GM18909 (cell line): ENCODE results near the gene METTL3.
A peak's percentile ranks its signal among the peaks of the same experiment; 100 is the strongest.
"Not testable (repeated sequence)": the region's sequence is repeated elsewhere in the genome, so short reads cannot be mapped to it uniquely, and the experiment has no call there.

Experiments
- ATAC-seq: cut with Tn5 transposase; IDR thresholded peaks from one replicate; pipeline ENCODE4 v1.9.1; 2021; ENCODE audit warnings: mild to moderate bottlenecking; ENCODE audit not compliant: unreplicated experiment, poor library complexity

The METTL3 gene

DNA sequence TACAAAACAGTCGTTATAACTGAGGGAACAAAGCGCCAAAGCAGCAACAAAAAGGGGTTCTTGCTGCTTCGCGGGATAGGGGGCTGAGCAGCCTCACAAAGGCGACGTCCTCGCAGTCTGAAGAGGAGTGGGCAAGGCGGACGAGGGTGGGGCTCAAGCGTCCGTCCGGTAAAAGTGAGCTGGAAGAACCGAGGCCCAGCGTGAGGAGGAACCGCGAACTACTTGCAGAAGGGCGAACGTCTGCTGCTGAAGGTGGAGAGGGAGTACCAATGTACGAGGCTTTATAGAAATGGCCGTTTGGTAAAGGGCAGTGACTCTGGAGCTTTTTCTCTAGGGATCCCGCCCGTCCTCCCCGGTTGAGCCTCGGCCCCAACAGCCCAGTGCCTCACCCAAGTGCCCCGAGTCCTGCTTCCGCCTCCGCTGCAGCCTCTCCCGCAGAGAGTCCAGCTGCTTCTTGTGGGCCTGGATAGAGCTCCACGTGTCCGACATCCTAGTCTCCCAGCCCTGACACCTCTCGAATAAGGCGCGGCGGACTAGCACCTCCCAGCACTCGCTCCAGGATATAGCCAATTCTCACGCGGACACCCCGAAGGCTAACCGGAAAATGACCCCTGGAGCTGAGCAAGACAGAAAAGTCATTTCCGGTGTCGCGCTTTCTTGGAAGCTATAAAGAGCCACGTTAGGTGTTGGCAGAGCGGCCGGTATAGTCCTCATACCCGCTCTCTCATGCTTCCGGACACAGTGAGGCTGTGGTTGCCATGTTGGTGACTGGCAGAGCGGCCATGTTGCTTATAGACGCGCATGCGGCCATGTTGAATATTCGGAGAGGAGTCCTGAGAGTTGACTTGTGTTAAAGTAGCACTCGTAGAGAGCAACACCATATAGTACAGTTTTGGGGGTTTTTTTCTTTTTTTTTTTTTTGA lies at the start of gene METTL3:
METTL3 (minus strand) TSS at position 606 of the 923 bp plus-strand sequence; CDS start at position 489, 117 bp downstream.
- peak; percentile 98 for ATAC-seq

DNA sequence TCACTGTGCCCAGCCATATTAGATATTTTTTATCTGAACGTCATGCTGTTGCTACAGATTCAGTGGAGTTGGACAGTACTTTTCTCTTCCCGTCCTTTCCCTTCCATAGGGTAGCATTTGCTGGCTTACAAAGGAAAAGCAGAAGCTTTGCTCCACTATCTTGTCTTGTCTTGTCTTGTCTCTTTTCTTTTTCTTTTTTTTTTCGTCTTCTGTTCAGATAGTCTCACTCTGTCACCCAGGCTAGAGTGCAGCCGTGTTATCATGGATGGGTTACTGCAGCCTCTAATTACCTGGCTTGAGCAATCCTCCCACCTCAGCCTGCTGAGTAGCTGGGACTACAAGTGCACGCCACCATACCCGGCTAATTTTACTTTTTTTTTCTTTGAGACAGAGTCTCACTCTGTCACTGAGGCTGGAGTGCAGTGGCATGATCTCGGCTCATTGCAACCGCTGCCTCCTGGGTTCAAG lies 47.6 kb upstream of the METTL3 start:
- no peak for ATAC-seq

GRCh38 chr14:21557084-21557901 lies 46.2 kb upstream of the METTL3 start:
- no peak for ATAC-seq

DNA sequence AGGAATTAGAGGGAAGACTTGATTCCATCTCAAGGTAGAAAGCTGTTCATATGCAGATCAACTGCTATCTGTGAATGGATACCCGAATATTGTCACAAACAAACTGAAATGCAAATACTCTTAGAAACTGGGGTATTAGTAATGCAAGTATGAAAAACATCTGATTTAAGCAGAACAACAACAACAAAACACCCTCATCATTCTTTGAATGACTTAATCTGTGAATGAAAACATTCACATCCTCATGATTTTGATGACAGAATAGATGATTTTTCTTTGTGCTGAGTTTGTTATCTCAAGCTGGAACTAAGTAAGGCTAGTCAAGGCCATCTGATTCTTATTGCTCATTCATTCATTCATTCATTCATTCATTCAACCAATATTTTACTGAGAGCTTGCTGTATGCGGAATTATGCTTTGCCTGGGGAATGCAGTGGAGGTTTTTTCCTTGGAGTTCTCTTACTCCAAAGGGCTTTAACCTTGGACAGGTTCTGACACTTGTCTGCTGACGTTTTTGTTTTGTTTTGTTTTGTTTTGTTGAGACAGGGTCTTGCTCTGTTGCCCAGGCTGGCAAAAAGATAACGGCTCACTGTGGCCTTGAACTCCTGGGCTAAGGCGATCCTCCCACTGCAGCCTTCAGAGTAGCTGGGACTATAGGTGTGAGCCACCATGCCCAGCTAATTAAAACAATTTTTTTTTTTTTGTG lies 45.4 kb upstream of the METTL3 start:
- ATAC-seq, result no peak

GRCh38 chr14:21553266-21553665 lies 42.1 kb upstream of the METTL3 start:
- ATAC-seq, result no peak

DNA sequence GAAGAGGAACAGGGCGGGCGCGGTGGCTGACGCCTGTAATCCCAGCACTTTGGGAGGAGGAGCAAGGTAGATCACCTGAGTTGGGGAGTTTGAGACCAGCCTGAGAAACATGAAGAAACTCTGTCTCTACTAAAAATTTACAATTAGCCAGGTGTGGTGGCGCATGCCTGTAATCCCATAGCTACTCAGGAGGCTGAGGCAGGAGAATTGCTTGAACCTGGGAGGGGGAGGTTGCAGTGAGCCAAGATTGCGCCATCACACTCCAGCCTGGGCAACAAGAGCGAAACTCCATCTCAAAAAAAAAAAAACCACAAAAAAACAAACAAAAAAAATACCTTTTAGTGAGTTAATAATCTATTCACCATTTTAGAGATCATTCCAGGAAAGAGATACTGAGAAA lies 33.4 kb upstream of the METTL3 start:
- ATAC-seq, result not testable (repeated sequence)

DNA sequence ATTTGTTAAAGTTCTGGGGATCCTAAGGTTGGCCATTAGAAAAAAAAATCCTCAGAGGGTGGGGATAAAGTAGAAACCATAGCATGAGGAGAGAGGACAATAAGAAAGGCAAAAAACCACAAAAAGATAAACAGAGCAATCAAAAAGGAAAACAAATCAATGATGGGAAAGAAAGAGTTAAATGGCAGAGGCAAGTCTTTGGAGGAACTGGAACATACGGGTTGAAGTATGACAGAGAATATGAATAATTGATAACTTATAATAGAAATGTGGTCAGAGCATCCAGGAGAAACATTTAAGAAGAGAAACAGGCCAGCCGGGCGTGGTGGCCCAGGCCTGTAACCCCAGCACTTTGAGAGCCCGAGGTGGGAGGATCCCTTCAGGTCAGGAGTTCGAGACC lies 32.8 kb upstream of the METTL3 start:
- no peak for ATAC-seq

GRCh38 chr14:21543521-21543960 lies 32.4 kb upstream of the METTL3 start:
- ATAC-seq, result no peak

DNA sequence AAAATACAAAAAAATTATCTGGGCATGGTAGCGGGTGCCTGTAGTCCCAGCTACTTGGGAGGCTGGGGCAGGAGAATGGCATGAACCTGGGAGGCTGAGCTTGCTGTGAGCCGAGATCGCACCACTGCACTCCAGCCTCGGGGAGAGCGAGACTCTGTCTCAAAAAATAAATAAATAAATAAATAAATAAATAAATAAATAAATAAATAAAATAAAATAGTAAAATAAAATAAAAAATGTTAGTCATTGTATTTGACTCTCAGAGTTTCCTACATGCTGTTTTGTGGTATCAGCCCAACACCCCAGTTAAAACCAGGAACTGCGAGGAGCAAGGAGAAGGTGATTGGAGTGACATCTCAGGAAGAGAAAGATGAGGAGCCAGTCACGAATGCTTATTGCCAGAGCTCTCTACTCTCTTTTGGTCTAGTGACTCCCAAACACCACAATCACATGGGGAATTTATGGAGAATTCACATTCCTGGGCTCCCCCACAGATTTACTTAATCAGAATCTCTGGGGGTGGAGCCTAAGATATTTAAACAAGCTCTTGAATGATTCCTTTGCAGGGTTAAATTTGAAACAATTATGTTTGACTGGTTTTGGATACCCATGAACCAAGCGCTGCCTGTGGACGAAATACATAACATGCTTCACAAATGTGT lies 30.4 kb upstream of the METTL3 start:
- no peak for ATAC-seq

DNA sequence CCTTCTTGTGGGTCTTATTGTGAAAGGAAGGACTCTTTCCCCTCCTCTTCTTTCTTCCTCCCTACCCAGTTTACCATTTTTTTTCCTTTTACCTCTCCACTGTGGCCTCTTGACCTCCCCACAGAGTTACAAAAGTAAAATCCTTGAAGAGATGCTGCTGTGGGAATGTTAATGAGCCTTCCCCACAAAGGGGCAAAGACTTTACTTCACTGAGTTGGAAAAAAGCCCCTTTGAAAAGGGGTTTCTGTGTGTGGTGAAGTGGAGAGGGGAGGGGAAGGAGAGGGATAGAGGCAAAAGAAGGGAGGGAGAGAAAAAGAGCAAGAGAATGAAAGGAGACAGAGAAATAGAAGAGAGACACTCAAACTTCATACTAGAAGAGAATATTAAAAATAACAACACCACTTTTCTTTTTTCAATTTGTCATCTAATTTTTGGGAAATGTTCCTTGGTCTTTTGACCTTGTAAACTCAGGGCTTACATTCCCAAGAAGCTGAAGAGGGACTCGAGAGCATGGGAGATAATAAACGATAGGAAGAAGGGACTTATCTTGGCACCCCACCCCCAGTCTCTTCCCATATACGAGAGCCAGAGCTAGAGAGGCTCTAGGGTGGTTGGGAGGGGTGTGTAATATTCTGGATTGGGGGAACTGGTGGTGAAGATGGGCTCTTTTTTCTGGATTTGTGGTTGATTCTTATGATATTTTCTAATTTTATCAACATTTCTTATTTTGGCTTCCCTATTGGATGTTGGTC lies 28.2 kb upstream of the METTL3 start:
- ATAC-seq, result no peak

DNA sequence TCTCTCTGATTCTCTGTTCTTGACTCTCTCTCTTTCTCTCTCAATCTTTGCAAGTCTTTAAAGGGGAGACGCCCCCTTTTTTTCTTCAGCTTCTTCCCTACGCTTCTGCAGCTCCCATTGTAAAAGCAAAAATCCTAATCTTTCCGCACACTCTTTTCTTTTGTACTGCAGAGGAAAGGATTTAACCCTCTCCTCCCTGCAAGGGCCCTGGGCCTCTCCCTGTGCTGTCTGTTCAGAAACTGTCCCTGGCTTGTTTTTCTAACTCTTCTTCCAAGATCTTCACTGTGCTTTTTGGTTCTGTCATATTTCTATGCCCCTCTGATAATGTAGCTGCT lies 25.9 kb upstream of the METTL3 start:
- ATAC-seq, result no peak

- ATAC-seq, result no peak
These were observed 25.4 kb upstream of the METTL3 start for GRCh38 chr14:21536418-21537089.

DNA sequence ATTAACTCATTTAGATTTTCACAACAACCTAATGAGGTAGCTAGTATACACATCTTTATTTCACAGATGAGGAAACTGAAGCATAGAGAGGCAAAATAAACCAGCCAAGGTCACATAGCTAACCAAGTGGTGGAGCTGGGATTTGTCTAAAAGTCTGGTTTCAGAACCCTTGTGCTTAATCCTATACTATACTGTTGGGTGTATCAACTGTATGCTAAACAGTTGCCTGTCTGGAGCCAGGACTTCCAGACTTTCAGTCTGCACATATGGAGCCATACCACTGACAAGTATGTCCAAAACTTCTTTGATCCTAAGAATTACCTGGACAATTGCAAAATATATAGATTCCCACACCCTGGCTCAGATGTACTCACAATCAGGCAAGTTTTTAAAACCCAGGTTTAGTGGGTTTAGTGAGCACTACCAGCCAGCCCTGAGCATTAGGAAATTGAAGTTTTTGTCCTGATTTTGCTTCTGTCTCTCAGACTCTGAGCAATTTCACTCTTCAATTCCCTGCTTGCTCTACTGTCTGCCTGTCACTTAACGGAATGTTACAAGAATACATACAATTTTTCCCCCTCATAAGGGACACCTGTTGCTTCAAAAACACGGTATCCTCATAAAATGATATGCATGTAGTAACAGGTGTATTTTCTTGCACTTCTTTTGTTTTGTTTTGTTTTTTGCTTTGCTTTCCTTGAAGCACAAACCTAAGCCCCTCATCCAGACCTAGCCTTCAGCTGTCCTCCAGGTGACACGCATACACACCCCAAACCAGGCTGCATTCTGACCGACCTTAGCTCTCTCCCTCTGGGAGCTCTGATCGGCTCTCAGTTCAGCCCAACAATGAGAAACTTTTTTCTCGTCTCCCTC lies 24.6 kb upstream of the METTL3 start:
- ATAC-seq, result no peak

- ATAC-seq, result no peak
These were observed 23.4 kb upstream of the METTL3 start for GRCh38 chr14:21534576-21534975.

- ATAC-seq, result no peak
These were observed 22.2 kb upstream of the METTL3 start for GRCh38 chr14:21533294-21533693.

GRCh38 chr14:21529515-21529914 lies 18.4 kb upstream of the METTL3 start:
- ATAC-seq, result no peak

DNA sequence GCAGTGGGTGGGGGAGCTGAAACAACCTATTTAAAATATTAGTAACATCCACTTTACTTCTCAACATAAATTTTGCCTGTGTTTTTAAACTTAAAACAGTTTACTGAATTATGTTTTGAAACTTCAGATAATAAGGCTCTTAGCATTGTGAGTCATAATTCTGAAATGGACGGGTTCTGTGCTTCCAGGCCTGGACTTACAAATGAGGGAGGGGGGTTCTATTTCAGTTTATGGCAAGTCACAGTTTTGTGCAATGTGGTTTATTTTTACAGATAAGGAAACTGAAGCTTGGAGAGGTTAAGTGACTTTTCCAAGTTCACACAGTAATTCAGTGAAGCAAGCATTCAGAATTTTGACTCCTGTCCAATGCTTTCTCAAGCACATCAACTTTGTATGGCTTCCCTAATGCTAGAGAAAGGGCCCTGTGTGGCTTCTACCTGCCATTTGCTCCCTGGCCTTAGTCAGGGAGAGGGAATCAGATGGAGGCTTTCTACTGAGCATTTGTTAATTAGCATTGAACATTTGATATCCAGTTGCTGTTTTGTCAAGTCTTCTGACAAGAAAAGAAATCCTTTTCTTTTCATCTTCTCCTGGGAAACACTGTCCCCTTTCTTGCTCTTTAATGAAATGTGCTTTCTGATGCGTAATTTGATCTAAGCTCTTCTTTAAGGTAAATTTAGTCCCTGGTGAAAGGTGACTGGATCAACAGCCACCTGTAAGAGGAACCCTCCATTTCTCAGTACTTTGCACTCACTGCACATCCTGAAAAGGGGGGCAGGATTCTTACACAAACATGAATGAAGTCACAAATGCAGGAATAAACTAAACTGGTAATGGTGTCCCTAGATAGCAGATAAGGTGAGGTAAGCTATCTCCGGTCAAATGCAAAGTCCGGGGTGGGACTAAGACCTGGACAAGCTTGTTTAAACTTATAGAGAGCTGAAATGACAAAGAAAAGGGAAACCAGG lies 17.5 kb upstream of the METTL3 start:
- ATAC-seq, result no peak
